CD4-positive, alpha-beta T cell treated with Interleukin-4 for 1 hour (primary cell): Measurements from ENCODE around the gene RABGAP1.
A peak's percentile ranks its signal among the peaks of the same experiment; 100 is the strongest.

Experiments used
- DNase-seq, 2 donors: peaks; one replicate each; pipeline ENCODE4 v3.0.0-alpha.2; 2020 to 2022

The RABGAP1 gene

DNA sequence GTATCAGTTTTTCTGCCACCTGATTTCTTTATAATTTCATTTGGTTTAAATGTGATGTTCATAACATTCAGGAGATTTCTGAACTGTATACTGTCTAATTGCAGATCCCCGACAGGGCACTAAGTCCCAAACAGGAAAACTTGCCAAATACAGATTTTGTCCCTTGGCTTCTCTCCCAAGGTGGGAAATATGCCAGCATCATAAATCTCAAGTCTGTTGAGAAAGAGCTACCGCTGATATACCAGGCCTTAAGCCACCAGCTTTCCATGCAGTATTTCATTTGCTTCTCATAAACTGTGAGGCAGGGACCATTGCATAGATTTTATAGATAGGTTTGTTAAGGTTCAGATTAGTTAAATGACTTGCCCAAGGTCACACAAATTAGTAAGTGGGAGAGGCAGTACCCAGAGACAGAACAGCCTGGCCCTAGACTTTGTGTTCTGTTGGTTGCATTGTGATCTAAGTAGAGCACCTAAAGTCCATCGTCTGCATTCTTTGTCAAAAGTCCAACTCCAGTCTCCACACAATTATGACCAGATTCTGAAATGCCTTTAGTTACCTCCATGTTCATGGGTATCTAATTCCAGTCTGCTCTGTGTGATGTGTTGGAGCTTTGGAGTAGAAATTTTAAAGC is 108.9 kb downstream of the RABGAP1 start:
- no peak for DNase-seq

DNA sequence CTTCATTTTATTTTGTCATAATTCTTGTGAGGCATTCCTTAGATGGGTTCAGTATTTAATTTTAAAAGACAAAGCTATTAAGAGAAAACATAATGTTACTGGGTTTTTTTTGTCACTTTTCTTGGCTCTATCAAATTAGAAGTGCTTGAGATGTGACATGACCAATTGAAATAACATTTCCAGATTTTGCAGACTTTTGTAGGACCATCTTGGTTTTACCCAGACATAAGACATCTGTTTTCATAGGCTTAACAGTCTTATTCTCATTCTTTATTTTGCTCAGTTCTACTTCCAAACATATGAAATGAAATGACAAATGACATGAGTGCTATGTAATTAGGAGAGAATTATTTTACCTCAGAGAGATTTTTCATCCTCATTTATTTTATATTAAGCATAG is 112.2 kb downstream of the RABGAP1 start:
- no peak for DNase-seq

DNA sequence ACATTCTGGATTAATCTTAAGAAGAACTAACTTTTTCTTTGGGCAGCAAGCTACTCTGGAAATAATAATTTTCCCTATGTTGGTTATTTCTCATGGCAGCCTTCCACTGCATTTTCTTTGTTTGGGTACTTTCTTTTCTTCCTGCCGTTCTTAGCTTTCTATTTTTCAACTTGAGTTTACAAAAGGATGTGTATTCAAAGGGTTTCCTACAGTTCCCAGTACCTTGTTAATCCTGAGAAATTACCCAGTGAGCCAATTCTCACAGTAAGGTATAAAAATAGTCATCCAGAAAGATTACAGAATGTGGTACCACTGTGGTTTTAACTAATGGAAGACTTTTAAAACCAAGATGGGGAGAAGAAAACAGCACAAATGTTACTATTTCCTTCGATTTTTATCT is 112.9 kb downstream of the RABGAP1 start:
- DNase-seq: no peak

DNA sequence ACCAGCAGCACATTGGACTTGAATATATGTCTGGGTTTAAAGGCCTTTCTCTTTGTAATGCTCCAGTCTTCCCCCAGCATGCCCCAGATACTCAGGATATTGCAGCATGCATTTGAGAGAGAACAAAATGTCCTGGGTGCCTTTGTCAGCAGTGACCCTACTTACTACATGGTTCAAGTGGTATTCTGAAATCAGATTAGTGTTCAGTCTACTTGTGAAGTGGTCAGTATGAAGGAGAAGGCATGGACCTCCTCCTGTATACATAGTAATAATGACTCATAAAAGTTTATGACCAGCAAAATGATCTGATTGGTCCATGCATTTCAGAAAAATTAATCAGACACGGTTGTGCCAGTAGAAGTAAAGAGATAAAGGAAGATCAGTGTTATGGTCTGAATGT is 118.0 kb downstream of the RABGAP1 start:
- no peak for DNase-seq

DNA sequence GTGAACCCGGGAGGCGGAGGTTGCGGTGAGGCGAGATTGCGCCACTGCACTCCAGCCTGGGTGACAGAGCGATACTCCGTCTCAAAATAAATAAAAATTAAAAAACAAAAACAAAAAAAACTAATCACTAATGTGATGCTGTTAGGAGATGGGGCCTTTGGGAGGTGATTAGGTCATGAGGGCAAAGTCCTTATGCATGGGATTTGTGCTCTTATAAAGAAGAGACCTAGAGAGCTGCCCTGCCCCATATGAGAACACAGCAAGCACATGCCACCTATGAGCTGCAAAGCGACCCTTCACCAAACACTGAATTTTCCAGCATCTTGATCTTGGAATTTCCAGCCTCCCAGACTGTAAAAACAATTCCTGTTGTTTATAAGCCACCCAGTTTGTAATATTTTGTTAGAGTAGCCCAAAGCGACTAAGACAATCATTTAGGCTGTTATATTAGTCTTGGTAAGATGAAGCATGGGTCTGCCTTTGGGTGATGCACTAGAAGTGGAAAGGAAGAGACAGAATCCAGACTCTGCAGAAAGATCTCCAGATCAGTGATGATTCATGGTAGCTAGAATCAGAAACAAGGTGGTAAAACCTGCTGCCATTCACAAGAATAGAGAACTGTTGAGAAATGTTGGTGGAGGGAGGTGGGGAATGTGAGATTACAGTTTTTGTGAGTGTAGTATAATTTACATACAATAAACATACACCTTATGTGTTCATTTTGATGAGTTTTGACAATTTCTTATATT is 118.8 kb downstream of the RABGAP1 start:
- no peak for DNase-seq

DNA sequence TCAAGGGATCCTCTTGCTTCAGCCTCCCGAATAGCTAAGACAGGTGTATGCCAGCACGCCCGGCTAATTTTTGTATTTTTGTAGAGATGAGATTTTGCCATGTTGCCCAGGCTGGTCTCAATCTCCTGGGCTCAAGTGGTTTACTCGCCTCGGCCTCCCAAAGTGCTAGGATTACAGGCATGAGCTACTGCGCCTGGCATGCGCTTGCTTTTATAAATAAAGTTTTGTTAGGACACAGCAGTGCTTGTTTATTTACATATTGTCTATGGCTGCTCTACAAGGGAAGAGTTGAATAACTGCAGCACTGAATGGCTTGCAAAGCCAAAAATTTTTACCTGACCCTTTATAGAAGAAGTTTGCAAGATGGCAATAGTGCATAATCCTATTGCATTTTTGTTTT is 120.4 kb downstream of the RABGAP1 start:
- no peak for DNase-seq

DNA sequence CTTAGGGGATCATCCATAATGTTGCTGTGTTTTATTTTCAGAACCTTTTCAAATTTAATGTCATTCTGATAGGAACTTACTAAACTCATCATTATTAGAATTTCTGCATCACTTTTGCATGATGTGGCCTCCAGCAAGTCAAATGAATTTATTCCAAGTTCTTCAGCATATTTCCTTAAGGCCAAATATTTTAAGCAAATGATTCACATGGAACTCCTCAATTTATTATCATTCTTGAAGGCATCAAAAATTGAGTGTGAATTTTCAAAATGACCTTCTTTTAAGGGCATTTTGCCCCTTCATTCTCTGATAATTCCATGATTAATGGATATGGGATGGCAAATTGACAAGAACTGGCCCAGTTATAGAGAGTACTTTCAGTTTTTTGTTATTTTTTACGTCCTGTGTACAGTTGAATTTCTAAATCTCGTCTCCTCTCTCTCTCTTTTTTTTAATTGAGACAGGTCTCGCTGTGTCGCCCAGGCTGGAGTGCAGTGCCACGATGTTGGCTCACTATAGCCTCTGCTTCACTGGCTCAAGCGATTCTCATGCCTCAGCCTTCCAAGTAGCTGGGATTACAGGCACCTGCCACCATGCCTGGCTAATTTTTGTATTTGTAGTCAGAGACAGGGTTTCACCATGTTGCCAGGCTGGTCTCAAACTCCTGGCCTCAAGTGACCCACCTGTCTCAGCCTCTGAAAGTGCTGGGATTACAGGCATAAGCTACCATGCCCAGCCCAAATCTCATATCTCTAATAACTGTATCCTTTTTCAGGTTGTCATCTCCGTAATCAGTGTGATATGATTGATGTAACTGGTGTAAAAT is 121.7 kb downstream of the RABGAP1 start:
- no peak for DNase-seq

DNA sequence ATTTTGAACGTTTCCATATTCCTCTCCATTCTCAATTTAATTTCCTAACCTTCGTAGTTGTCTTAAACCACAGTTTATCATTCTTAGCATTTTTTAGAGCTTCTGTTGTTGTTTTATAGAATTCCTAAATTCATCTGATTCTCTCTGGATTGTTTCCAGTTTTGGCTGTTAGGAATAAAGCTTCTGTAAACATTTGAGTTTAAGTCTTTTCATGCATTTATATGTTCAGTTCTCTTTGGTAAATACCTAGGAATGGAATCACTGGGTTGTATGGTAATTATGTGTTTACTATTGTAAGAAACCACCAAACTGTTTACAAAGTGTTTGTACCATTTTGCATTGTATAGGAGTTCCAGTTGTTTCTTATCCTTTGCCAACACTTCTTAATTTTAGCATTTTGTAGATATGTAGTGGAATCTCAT is 122.4 kb downstream of the RABGAP1 start:
- no peak for DNase-seq

DNA sequence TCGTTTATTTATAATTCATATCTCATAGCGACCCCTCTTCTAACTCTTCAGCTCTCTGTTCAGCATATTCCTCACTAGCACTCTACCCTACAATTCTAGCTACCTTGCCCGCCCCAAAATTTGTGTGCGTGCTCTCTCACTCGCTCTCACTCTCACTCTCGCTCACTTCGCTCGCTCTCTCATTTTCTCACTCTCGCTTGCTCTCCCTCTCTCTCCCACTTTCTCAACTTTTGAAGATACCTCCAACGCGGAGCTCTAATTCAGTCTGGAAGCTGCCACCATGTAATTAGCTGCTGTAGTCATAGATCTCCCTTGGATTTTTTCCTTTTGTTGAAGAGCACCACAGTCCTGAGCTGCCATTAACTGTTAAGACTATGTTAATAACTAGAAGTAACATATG is 123.1 kb downstream of the RABGAP1 start:
- no peak for DNase-seq

DNA sequence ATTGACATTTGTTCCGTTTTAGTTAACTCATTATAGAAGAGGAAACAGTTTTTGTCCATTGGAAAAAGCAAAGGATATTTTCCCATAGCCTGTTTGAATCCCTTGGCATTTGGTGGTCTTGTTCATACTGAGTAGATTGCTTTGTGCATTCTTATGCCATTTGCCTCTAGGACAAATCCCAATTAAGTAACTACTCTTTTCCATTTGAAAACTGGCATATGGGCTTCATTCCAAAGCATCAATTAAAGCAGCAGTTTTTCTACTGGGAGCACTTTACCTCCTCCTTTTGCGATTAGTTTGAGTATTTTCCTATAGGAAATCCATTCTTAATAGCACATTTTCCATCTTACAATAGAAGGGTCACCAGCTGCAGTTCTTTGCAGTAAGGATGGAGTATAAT is 123.9 kb downstream of the RABGAP1 start:
- DNase-seq: no peak

DNA sequence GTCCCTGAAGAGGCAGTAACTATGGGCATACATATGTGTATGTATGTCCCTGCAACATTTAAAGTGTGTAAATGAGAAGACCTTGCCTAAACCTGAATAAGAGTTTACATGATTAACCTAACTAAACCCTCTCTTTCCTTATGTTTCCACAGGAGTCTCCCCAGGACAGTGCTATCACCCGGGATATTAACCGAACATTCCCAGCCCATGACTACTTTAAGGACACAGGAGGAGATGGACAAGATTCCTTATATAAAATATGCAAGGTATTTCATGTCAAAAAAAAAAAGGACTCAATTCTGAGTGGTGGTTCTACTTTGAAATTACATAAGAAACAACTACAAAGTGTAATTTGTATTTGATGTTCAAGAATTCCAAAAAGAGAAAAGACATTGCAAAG is 124.4 kb downstream of the RABGAP1 start:
- no peak for DNase-seq

DNA sequence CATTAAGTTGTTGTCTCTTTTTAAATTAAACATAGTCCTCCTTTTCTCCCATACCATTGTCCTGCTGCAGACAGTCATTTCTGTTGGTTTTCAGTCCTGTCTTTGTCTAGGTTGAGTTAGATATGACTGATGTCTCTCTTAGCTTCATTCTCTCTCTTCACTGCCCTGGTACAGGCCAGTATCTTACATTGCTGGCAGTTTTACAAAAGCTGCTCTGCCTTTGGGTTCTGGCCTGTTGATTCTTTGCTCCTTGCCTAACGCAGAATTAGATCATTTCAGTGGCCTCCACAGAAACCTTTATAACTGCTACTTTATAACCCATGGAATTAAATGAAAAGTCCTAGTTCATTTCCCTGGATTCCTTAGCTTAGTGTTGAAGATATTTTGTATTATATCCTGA is 126.3 kb downstream of the RABGAP1 start:
- DNase-seq: no peak

DNA sequence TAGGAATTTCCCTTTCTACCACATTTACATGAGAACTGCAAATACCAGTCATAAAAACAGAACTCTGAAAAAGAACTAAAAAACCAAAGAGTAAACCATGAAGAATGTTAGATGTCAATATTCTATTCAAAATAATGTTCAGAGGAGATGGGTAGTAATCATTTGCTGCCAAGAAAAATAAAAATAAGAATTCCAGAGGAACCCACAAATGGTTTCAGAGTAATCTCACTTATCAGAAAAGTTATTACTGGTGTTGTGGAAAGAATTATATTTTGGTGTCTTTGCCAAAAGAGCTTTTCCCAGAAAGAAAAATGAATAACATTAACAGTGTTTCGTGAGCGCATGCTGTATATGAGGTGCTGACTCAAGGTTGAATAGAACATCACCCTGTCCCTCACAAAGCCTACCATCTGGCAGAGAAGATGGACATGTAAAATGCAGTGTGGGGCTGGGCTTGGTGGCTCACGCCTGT is 128.2 kb downstream of the RABGAP1 start:
- DNase-seq: no peak

DNA sequence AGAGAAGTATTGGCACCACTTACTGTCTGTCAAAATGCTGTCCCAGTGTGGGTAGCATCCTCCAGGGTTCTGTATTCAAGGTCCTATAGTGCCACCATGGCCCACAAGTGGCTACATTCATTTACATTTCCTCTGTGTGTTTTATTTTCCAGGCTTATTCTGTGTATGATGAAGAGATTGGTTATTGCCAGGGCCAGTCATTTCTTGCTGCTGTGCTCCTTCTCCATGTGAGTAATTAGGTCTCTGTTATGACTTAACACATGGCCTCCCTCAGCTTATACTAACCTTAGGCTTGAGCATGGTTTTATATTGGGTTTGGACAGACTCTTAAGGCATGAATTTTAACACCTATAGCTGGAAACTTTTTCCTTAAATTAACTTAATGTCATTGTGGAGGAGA is 129.4 kb downstream of the RABGAP1 start:
- no peak for DNase-seq

DNA sequence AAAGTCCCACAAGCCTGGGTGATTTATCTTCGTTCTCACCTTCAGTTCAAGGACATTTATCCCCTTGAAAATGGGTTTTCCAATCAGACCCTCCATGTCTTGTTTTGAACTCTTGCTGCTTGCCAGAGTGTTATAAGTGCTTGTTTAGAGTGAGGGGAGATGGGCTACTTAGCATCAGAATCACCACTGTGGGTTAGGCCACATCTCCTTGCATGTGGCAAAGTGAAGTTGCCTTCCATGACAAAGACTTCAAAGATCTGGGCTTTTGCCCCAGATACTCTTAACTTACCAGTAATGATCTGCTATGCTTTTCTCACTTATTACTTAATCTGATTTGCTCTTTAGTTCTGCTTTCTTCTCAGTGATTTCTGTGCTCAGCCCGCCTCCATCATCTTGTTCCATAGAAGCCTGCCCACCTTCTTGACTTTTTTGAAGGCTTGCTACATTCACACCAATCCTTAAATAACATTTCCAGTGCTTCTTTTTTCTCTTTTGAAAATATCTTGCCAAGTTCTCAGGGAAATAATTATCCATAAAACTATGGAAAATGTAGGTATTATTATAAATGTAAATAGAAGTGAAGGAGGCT is 131.7 kb downstream of the RABGAP1 start:
- no peak for DNase-seq

DNA sequence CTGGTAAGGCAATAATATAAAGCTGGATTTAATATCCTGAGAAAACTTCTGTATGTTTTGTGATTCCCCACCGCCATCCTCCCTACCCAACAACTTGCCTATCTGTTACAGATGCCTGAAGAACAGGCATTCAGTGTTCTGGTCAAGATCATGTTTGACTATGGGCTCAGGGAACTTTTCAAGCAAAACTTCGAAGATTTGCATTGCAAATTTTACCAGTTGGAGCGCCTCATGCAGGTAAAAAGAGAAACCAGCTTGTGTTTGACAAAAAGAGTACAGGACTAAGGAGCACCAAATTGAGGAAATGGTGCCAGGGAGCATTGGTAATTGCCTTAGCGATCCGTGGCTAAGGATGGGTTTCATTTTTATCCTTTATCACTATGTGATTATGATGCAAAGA is 132.6 kb downstream of the RABGAP1 start:
- DNase-seq: no peak

DNA sequence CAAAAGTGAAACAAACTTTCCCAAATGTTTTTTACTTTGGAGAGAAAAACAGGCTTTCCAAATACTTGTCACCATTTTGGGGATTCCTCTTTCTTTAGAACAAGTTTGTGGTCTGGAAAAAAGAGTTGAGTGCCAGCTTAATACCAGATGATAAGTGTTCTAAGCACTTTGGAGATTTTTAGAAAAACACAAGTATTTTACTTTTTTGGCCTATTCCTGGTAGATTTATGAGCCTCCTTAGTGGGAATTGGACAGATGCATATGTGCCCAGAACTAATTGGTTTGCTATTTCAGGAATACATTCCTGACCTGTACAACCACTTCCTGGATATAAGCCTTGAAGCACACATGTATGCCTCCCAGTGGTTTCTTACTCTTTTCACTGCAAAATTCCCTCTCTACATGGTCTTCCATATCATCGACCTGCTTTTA is 133.2 kb downstream of the RABGAP1 start:
- no peak for DNase-seq

DNA sequence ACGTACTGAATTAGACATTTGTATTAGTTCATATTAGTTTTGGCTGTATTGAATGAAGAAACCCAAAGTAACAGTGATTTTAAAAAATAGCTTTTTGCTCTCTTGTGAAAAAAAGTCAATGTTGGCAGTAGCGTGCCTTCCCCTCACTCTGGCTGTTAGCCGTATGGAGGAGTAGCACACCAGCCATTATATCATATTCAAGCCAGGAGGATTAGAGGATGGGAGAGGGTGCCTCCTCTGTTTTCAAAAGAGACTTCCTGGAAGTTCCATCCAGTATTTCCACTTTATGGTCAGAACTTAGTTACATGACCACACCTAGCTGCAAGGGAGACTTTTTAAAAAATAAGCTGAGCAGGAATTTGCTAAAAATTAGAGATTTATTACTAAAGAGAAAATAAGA is 133.8 kb downstream of the RABGAP1 start:
- no peak for DNase-seq

DNA sequence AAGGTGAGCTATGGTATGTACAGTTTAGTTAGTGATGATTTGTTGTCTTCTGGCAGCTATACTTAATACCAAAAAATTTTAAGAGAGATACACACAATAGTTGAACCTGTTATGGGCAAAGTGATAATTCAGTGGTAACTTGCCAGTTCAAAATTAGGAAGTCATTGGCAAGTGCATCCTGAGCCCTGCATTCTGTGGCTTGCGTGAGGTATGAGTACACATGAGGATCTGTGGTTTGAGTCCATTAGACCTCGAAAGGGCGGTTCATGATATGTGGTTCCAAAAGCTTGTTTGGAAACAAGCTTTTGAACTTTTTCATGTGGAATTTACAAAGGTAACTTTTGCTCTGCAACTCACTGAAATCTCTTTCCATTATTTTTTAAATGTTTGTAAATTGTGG is 139.6 kb downstream of the RABGAP1 start:
- DNase-seq: no peak

DNA sequence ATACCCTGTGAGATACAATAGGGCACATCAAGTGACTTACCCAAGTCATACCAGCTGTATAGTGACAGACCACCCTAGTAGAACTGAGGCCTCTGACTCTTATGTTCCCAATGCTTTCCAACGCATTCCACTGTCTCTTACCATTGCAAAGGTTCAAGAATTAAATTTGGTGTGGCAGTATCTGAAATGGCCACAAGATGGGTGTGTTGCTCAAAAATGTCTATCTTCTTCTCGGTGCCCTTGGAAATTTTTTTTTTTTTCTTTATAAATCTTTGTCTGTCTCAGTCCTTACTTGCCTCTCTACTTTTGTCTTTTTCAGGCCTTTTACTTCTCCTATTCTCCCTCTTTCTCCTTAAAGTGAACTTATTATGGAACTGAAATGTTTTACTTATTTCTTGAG is 141.0 kb downstream of the RABGAP1 start:
- DNase-seq: peak in 1 of 2 donors; percentile 31

DNA sequence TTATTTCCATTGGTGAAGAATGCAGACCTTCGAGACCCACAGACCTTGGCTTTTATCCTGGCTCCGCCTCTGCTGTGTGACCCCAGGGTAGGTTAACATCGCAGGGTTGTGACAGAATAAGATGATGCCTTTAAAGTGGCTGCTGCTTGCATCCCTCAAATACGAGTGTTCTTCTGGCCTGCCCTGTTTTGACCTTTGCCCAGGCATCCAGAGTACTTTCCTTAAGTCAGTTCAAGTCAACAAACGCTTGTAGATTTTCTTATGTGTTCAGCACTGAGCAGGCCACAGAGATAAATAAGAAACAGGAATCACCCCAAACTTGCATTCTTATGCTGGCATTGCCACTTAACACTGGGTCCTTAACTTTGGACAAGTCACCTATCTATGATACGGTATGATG is 142.9 kb downstream of the RABGAP1 start:
- no peak for DNase-seq

DNA sequence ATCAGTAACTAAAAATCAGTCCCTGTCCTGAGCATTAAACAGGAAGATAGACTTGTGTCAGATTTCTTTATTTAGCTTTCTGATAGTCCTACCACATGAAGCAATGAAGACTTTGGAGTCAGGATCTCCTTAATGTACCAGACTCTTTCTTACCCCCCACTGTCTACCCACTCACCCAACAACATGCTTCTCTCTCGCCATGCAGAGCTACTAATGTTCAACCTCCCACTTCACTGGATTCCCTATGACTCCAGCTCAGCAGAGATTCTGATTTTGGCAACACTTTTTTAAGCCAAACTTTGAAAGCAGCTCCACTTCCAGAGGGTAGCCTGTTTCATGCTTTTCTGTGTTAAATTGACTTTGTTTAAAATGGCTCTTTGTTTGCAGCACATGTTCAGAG is 143.4 kb downstream of the RABGAP1 start:
- no peak for DNase-seq

DNA sequence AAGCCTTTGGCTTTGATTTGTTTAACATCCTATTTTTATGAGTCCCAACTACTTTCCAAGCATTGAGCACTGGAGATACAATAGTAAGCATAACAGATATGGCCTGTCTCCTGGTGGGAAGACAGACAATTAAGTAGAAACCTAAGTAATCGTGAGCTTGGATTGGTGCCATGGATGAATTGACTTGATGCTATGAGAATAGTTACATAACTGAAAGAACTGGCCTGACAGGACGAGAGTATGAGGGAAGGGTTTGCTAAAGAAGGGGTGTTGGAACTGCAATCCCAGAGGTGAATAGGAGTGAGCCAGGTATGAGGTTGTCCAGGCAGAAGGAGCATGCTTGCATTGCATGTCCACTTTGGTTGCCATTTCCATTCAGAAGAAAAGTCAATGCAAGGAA is 145.1 kb downstream of the RABGAP1 start:
- no peak for DNase-seq
